ENCODE data around the gene NXPH4. TPM values are rescaled to one million over a fixed set of nuclear protein-coding genes. Genes with fewer than 3 reads are reported as not detected.
A peak's percentile ranks its signal among the peaks of the same experiment; 100 is the strongest.

NXPH4 gene
- total RNA-seq, 1 donor from 2014 or later: not detected

DNA sequence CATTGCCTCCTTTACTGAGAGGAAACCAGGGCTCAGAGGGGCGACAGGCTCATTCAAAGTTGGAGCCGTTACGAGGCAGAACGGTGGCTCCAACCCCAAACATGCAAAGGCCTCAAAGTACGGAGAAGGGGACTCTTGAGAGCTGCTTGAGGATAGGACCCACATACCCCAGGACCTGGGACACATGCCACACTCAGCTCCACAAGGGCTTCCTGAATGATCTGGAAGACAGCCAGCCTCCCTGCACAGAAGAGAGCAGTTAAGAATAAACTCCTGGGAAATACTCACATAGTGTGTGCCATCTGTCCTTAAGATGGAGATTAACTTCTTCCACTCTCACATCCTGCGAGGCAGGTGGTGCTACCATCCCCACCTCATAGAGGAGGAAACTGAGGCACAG is 26.6 kb upstream of the NXPH4 start:
- TF ChIP-seq, protein P1, sequence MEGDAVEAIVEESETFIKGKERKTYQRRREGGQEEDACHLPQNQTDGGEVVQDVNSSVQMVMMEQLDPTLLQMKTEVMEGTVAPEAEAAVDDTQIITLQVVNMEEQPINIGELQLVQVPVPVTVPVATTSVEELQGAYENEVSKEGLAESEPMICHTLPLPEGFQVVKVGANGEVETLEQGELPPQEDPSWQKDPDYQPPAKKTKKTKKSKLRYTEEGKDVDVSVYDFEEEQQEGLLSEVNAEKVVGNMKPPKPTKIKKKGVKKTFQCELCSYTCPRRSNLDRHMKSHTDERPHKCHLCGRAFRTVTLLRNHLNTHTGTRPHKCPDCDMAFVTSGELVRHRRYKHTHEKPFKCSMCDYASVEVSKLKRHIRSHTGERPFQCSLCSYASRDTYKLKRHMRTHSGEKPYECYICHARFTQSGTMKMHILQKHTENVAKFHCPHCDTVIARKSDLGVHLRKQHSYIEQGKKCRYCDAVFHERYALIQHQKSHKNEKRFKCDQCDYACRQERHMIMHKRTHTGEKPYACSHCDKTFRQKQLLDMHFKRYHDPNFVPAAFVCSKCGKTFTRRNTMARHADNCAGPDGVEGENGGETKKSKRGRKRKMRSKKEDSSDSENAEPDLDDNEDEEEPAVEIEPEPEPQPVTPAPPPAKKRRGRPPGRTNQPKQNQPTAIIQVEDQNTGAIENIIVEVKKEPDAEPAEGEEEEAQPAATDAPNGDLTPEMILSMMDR (IDR thresholded peaks at IDR 0.05): no peak
- Histone ChIP-seq H3K9me3 (no peaks in the 10 kb centered on the region), H3K36me3 (peaks cover 88% of the 10 kb centered on the region), H3K4me1 (no peaks in the 10 kb centered on the region), H3K4me3 (no peak overlapping the region), H3K27me3 (no peaks in the 10 kb centered on the region), H3K27ac (no peak overlapping the region)
- DNase-seq: no peak
- peak; percentile 51 for ATAC-seq
- intact Hi-C loops (cut with DNase I): no loop called here

GRCh38 chr12:57190821-57191220 is 25.8 kb upstream of the NXPH4 start:
- TF ChIP-seq, protein P1 (IDR thresholded peaks at IDR 0.05): no peak
- Histone ChIP-seq H3K27me3 (no peaks in the 10 kb centered on the region), H3K36me3 (peaks cover 89% of the 10 kb centered on the region), H3K4me1 (no peaks in the 10 kb centered on the region), H3K27ac (no peak overlapping the region), H3K4me3 (no peak overlapping the region), H3K9me3 (no peaks in the 10 kb centered on the region)
- intact Hi-C loops (cut with DNase I): no loop called here
- DNase-seq (no peak), ATAC-seq (no peak)

DNA sequence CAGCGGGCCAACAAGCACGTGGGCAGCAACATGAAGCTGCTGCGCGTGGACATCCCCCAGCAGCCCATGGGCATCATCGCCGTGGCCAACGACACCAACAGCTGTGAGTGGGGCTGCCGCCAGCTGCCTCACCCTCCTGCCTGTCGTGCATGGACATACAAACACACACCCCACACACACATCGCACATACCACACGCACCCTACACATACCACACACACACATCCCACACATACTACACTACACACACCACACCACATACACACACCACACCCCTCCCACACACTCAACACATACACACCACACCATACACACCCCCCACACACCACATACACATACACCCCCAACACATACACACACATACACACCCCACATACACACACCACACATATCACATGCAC is 25.2 kb upstream of the NXPH4 start:
- TF ChIP-seq, protein P1 (IDR thresholded peaks at IDR 0.05): no peak
- no peaks in the 10 kb centered on the region for H3K9me3 ChIP-seq
- no peaks in the 10 kb centered on the region for H3K27me3 ChIP-seq
- no peak overlapping the region for H3K4me3 ChIP-seq
- DNase-seq (no peak), ATAC-seq (no peak)
- H3K36me3 ChIP-seq: peaks cover 89% of the 10 kb centered on the region
- H3K4me1 ChIP-seq: no peaks in the 10 kb centered on the region
- intact Hi-C loops (cut with DNase I): no loop called here
- H3K27ac ChIP-seq: no peak overlapping the region

GRCh38 chr12:57192920-57193319 is 23.7 kb upstream of the NXPH4 start:
- Histone ChIP-seq H3K9me3 (no peaks in the 10 kb centered on the region), H3K4me1 (no peaks in the 10 kb centered on the region), H3K27me3 (no peaks in the 10 kb centered on the region), H3K27ac (no peak overlapping the region), H3K36me3 (peaks cover 89% of the 10 kb centered on the region), H3K4me3 (no peak overlapping the region)
- no peak for ATAC-seq
- intact Hi-C loops (cut with DNase I): no loop called here
- TF ChIP-seq, protein P1 (IDR thresholded peaks at IDR 0.05): no peak
- DNase-seq: no peak

- DNase-seq: no peak
- ATAC-seq: no peak
- peaks cover 90% of the 10 kb centered on the region for H3K36me3 ChIP-seq
These were observed 22.8 kb upstream of the NXPH4 start for GRCh38 chr12:57193706-57194245.

More at GRCh38 chr12:57193706-57194245, 22.8 kb upstream of the NXPH4 start:
- Histone ChIP-seq H3K27ac (no peak overlapping the region), H3K27me3 (no peaks in the 10 kb centered on the region), H3K4me3 (no peak overlapping the region), H3K9me3 (no peaks in the 10 kb centered on the region), H3K4me1 (no peaks in the 10 kb centered on the region)
- TF ChIP-seq, protein P1 (IDR thresholded peaks at IDR 0.05): no peak
- intact Hi-C loops (cut with DNase I): no loop called here
